ENCODE data around the gene PDE4D.

Gene PDE4D

DNA sequence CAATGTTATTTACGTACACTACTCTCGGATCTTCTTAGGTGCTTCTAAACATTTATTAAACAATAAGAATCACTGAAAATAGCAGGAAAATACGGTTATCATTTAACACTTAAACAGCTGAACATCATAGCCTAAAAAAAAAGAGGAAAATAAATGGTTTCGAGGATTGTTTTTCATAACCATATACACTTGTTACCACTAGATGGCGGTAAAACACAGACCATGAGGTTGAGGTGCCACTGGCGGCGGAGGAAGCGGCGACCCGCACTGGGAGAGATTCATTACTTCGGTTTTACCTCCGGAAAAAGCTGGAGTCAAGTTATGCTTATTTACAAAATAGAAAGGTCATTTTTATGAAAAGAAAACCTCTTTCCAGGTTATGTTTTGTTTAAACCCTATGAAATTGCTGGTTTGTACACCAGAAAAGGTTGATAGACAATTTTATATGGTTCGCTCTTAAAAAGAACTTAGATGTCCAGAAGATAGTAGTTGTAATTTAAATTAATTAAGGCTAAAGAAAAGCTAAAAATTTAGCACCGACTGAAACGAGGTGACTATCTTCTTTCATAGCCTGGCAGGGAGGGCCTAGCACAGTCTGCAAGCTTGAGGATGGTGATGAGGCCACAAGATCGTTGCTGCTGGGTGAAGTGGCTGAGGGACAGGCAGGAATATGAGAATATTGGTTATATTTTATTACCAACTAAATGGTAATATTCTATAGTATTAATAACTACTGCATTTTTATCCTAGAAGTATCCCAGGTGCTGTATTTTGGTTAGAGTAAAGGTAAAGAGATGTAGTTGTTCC, 704.9 kb downstream of the PDE4D start:
- peak; percentile 67 for DNase-seq

DNA sequence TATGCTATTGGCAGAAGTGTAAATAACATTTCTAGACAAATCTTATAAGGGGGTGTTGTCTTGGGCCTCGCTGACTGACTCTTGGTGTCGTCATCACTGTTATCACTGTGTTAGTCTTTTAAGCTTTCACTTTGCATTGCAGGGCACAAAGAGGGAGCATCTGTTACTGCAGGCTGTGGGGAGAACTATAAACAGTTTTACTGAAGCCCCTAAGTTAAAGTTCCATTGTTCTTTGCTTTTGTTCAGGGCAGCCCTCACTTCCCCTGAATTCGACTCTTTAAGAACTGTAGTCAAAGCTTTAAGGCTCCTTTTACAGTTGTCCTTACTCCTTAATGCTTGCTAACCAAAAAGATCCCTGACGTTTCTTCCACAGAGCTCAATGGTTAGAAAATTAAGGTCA, 705.7 kb downstream of the PDE4D start:
- DNase-seq: peak; percentile 43

GRCh38 chr5:59186623-59187022, 706.9 kb downstream of the PDE4D start:
- no peak for DNase-seq

DNA sequence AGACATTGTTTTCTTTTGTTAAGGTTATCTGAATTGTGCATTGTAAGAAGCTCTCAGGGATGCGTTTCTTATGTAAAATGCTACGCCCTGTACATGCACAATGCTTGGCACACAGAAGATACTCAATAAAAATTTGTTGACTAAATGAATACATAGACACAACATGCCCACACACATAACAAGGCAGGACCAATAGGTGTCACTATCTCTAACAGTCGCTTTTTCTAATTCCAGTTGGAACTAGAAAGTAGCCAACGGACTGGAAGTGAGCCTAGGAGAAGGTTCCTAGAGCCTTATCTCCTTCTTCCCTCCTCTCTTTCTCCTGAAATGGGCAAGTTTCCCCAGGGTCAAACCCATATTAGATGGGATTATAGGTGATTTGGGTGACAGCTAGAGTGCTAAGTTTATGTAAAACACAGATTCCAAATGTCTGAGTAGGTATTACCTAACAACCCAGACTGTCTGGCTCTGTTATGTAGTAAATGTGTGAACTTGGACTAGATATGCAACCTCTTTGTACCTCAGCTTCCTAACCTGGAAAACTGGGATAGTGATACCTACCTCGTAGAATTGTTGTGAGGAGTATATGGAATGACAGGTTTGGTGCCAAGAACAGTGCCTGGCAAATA, 707.7 kb downstream of the PDE4D start:
- DNase-seq: no peak

DNA sequence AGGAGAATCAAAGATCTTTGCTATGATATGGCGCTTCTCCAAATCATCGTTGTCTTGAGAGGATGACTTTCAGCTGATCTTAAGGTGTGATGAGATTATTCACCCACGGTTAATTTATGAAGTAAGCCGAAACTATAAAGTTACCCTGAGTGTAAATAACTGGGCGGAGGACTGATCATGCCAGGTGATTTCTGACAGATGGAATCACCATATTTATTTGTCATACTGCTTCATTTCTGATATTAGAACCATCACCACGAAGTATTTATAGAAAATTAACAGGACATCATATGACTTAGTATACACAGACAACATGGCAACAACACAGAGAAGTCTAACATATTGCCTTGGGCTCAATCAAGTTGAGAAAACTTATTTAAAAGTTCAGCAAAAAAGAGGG, 708.8 kb downstream of the PDE4D start:
- no peak for DNase-seq

DNA sequence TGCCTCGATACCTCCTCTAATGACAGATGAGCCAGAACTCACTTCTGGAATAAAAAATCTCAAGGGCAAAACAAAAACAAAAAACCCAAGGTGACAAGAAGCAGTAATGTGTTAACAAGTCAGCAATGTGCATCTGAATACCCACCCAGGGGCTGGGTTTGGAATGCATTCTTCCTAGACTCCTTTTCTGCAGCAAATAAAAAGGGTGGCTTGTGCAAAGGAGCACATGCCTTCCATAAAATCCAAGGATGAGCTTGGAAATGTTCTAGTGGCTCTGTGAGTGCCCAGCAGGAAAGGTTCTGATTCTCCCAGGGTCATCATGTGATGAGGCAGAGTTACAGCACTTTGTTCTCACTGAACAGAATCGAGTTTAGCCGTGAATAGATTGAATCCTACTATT, 710.8 kb downstream of the PDE4D start:
- no peak for DNase-seq

- DNase-seq: no peak
Measured at GRCh38 chr5:59180515-59180914, 713.0 kb downstream of the PDE4D start.

DNA sequence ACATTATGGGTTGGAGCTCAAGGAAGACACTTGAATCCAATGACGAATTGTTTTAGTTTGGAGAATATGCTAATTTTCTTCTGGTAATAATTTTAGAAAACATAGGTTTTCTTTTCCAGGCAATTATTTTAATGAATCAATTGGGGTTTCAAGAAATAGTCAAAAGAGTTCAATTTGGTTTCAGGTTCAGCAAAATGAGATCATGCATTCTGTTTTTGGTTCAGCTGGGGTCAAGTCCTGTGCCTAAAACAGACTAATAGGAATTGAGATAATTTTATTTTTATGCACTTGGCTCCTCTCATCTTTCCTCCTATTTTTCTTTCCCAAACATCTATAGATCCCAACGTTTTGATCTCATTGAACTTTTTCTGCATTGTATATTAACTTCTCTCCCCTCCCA, 713.8 kb downstream of the PDE4D start:
- DNase-seq: no peak

- no peak for DNase-seq
Measured at GRCh38 chr5:59178482-59178881, 715.0 kb downstream of the PDE4D start.

GRCh38 chr5:59178071-59178470, 715.5 kb downstream of the PDE4D start:
- DNase-seq: no peak

- DNase-seq: no peak
Measured at GRCh38 chr5:59177644-59178043, 715.9 kb downstream of the PDE4D start.

GRCh38 chr5:59174248-59174844, 719.2 kb downstream of the PDE4D start:
- peak; percentile 69 for DNase-seq

- no peak for DNase-seq
Measured at GRCh38 chr5:59173578-59173977, 719.9 kb downstream of the PDE4D start.

DNA sequence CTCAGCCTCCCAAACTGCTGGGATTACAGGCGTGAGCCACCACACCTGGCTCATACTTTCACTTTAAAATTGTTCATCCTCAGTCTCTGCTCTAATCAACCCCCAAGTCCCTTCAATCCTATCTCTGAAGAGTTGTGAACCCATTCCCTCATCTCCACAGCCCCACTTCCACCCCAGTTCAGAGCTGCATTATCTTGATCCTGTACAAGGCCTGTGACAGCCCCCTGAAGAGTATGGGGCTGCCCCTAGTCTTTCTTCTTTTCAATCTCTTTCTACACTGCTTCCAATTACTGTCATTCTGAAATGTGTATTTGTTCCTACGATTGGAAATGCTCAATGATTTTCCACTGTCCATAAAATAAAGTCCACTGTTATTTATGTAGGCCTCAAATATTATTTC, 722.4 kb downstream of the PDE4D start:
- DNase-seq: no peak

GRCh38 chr5:59169768-59170150, 723.8 kb downstream of the PDE4D start:
- DNase-seq: no peak

DNA sequence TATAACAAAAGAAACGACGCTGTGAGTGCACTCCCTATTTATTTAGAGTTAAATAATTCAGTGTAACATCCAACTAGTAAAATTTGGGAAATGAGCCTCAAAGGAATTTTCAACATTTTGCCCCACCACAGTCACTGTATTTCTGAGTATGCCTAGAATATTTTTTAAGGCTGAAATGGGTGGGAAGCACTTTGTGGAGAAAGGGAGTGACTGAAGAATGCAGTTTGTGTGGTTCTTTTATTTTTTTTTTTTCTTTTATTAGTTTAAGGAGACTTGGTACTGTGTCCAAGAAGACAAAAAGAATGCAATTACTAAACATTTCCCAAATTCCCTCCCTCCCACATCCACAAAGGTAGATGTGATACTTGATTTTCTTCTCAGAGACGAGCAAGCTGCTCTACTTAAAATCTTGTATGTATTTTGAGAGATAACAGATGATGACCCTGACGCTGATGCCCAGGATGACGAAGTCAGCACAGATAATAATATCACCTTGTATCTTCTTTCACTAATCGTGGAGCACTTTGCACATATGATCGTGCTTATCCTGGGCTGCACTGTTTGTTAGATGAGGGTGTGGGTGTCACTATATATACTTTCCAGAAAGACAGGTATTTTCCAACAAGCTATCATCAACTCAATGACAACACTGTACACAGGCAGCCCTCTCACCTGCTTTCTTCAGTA, 724.3 kb downstream of the PDE4D start:
- no peak for DNase-seq

DNA sequence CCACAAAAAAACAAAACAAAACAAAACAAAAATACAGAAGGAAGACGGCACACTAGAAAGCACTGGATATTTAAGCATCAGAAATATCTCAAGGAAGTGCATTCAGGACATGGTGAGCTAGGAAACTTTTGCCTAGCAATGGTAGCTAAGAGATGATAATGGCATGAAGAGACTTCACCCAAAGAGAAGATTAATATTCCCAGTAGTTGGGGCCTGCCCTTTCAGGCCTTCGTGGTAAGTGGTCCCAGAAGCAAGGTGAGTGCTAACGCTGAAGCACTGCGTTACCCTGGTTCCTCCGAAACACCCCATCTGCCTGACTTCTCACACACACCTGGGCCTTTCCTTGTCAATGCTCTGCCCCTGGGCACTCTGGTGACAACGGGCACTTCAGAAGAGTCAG, 725.5 kb downstream of the PDE4D start:
- no peak for DNase-seq

DNA sequence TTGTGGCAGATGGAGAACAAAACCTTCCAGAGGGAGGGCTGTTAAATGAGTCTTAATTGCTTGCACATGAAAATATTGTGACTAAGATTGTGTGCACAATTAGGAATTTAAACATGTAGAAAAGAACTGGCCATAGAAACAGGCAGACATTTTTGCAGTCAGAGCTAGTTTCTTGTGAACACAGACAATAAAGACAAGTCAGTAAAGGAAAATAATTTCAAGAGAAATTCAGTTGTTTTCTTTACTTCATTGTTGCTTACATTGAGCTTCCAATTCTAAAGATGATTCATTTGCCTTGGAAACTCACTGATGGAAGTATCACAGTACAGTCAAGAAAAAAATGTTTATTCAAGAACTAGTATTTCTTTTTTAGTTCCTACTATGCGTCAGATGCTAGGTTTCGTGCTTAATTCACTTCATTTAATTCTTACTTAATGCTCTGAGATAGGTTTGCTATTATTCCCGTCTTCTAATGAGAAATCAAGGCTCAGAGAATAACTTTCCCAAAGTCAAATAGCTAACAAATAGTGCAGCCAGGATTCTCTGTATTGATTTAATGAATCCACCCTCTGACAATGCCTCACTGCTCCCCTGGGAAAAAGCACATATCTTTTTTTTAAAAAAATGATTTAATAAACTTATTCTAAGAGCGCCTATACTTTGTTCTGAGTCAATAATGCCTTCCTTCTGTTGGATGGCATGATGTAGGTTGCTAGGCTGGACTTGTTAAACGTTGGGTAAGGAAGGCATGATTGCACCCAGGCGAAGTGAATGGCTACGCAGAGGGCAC, 729.3 kb downstream of the PDE4D start:
- DNase-seq: peak; percentile 18

GRCh38 chr5:59161221-59162105, 732.1 kb downstream of the PDE4D start:
- no peak for DNase-seq

DNA sequence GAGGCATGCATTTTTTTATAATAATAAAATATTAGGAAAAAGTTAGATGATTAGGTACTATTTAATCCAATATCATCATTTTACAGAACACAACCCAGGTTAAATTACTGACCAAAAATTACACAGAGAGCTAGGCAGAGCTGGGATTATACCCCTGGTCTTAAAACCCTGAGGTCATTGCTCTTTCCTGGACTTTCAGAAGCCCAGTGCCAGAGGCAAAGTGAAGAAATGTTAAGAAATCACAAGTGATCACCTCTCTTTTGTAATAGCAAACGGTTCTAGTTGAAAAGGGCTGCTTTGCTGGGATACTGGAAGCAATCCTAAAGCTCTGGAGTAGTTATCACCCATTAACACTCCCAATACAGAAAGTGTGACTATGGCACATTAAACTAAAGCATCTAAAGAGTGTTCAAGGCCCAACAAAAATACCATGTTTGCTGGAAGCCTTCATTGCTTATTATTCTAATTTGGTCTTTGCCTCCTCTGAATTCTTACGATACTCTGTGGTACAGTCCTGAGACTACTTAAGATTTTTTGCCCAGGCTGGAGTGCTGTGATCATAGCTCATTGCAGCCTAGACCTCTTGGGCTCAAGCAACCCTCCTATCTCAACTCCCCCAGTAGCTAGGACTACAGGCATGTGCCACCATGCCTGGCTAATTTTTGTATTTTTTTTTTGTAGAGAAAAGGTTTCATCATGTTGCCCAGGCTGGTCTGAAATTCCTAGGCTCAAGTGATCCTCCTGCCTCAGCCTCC, 734.7 kb downstream of the PDE4D start:
- DNase-seq: no peak

DNA sequence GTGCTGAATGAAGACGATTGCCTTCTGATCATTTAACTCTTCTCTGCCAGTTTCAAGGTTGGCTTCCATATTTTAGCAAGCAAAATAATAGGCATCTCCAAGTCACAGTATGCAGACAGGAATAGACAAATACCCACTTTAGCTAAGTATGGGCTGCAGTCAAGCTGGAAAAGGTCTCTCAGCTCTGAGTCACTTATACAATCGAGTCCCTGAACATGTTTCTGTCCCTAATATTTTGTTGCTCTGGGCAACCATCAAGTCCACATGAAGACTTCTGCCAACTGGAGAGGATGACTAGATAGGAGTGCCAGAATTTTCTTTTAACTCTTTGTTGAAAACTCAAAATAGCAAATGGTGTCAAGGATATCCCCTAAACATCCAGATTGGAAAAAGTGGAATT, 735.4 kb downstream of the PDE4D start:
- DNase-seq: no peak
